NOMO-1 treated with DMSO at 0.1 percent for 48 hours (cell line): ENCODE data around the gene PHYKPL.
"Not testable (repeated sequence)": the region's sequence is repeated elsewhere in the genome, so short reads cannot be mapped to it uniquely, and the experiment has no call there.

Source experiments
- DNase-seq: peaks from one replicate; lab custom pipeline; 2025; ENCODE audit not compliant: unreplicated experiment; lab: John Stamatoyannopoulos, UW

The PHYKPL gene

GRCh38 chr5:178240341-178240741, 7.7 kb upstream of the PHYKPL start:
- DNase-seq = no peak

- DNase-seq = not testable (repeated sequence)
These were observed 7.2 kb upstream of the PHYKPL start for GRCh38 chr5:178239626-178240301.

- no peak for DNase-seq
These were observed 6.3 kb upstream of the PHYKPL start for GRCh38 chr5:178238711-178239592.

GRCh38 chr5:178238313-178238635, 5.7 kb upstream of the PHYKPL start:
- no peak for DNase-seq

- DNase-seq = no peak
These were observed 5.1 kb upstream of the PHYKPL start for GRCh38 chr5:178237431-178238312.

GRCh38 chr5:178236679-178237078, 4.1 kb upstream of the PHYKPL start:
- DNase-seq = no peak

- DNase-seq = no peak
These were observed 3.5 kb upstream of the PHYKPL start for GRCh38 chr5:178236126-178236525.

GRCh38 chr5:178235588-178235974, 3.0 kb upstream of the PHYKPL start:
- no peak for DNase-seq

GRCh38 chr5:178234750-178235587, 2.4 kb upstream of the PHYKPL start:
- peak; percentile 61 for DNase-seq

- no peak for DNase-seq
These were observed 1.6 kb upstream of the PHYKPL start for GRCh38 chr5:178234121-178234749.

- no peak for DNase-seq
These were observed 373 bp upstream of the PHYKPL start for GRCh38 chr5:178232920-178233429.

- no peak for DNase-seq
These were observed 971 bp downstream of the PHYKPL start for GRCh38 chr5:178231539-178232123.

GRCh38 chr5:178230879-178231538, 1.6 kb downstream of the PHYKPL start:
- DNase-seq = no peak

- DNase-seq = no peak
These were observed 2.7 kb downstream of the PHYKPL start for GRCh38 chr5:178229861-178230260.

- DNase-seq = not testable (repeated sequence)
These were observed 3.5 kb downstream of the PHYKPL start for GRCh38 chr5:178229111-178229510.

- DNase-seq = no peak
These were observed 4.0 kb downstream of the PHYKPL start for GRCh38 chr5:178228609-178229008.

- no peak for DNase-seq
These were observed 4.7 kb downstream of the PHYKPL start for GRCh38 chr5:178227929-178228328.

- DNase-seq = no peak
These were observed 5.4 kb downstream of the PHYKPL start for GRCh38 chr5:178227138-178227659.

GRCh38 chr5:178225174-178225573, 7.4 kb downstream of the PHYKPL start:
- no peak for DNase-seq
